ENCODE data around the gene MTMR3. TPM values are rescaled to one million over a fixed set of nuclear protein-coding genes. Genes with fewer than 3 reads are reported as not detected.

MTMR3 gene
- total and polyA plus RNA-seq, 8 donors = 37.4 to 55.4 (median 44.9) TPM

- Histone ChIP-seq H3K36me3 (no peaks in the 10 kb centered on the region), H3K4me3 (no peak overlapping the region), H3K27me3 (no peaks in the 10 kb centered on the region), H3K4me1 (peaks cover 35 to 67% of the 10 kb centered on the region in 2 donors), H3K9me3 (no peaks in the 10 kb centered on the region), H3K27ac (peak overlapping the region in 1 of 2 donors; percentile 5)
- DNase-seq (peak in 2 of 4 donors; percentile 67 to 85), ATAC-seq (peak; percentile 83)
- no peak for TF ChIP-seq CTCF (IDR thresholded peaks at IDR 0.05)
- intact Hi-C loops (cut with DNase I) = no loop called here
Measured at GRCh38 chr22:29912605-29913398, 29.8 kb downstream of the MTMR3 start.

DNA sequence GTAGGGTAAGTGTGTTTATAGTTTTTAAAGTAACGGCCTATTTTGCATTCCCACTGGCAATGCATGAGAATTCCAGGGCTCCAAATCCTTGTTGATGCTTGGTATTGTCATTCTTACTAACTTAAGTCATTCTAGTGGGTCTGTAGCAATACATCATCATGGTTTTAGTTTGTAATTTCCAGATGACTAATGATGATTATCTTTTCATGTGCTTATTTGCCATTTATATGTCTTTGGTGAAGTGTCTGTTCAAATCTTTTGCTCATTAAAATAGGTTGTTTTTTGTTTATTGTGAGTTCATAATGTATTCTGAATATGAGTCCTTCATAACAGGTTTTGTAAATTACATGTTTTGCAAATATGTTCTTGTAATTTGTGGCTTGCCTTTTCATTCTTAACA is 31.2 kb downstream of the MTMR3 start:
- Histone ChIP-seq H3K9me3 (no peaks in the 10 kb centered on the region), H3K27ac (peak overlapping the region in 1 of 2 donors; percentile 33), H3K4me3 (no peak overlapping the region), H3K36me3 (no peaks in the 10 kb centered on the region), H3K4me1 (peaks cover 30 to 67% of the 10 kb centered on the region in 2 donors), H3K27me3 (no peaks in the 10 kb centered on the region)
- DNase-seq (no peak), ATAC-seq (no peak)
- TF ChIP-seq CTCF (IDR thresholded peaks at IDR 0.05) = no peak
- intact Hi-C loops (cut with DNase I) = no loop called here

GRCh38 chr22:29914991-29915533 is 32.1 kb downstream of the MTMR3 start:
- peaks cover 30 to 64% of the 10 kb centered on the region in 2 donors for H3K4me1 ChIP-seq
- H3K27ac ChIP-seq = no peak overlapping the region
- no peaks in the 10 kb centered on the region for H3K36me3 ChIP-seq
- intact Hi-C loops (cut with DNase I) = no loop called here
- no peaks in the 10 kb centered on the region for H3K27me3 ChIP-seq
- DNase-seq (no peak), ATAC-seq (no peak)
- TF ChIP-seq CTCF (IDR thresholded peaks at IDR 0.05) = no peak
- no peaks in the 10 kb centered on the region for H3K9me3 ChIP-seq
- H3K4me3 ChIP-seq = no peak overlapping the region

GRCh38 chr22:29916007-29916544 is 33.1 kb downstream of the MTMR3 start:
- Histone ChIP-seq H3K27me3 (no peaks in the 10 kb centered on the region), H3K36me3 (no peaks in the 10 kb centered on the region), H3K4me1 (peaks cover 30 to 68% of the 10 kb centered on the region in 2 donors), H3K9me3 (no peaks in the 10 kb centered on the region), H3K4me3 (no peak overlapping the region), H3K27ac (no peak overlapping the region)
- no peak for TF ChIP-seq CTCF (IDR thresholded peaks at IDR 0.05)
- no peak for ATAC-seq
- intact Hi-C loops (cut with DNase I) = no loop called here
- no peak for DNase-seq

All from left lung (tissue), 10 donors.